ENCODE measurements around the gene CKS1B.

Gene CKS1B

GRCh38 chr1:154974102-154974807 lies at the start of gene CKS1B:
TSS of gene CKS1B (plus strand) at chr1:154974681. CDS start at chr1:154974746, 65 bp downstream.
- DNase-seq, result peak; percentile 100

- DNase-seq, result no peak
Measured at GRCh38 chr1:154925335-154926170, 48.9 kb upstream of the CKS1B start.

DNA sequence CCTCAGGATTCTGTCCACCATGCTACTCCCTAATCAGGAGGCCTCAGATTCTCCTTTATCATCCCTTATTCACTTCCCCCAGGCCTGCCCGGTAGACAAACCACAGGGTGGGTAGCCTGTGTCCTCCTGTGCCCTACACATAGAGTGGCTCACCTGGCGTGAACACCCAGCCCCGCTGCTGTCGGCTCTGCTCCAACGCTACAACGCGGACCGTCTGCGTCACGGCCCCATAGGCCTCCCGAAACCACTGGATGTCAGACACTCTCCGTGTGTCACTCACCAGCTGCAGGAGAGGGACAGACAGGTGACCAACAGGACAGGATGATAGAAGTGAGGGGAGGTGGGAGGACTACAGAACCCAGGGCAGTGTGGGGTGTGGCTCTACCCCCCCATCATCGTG lies 48.3 kb upstream of the CKS1B start:
- no peak for DNase-seq

DNA sequence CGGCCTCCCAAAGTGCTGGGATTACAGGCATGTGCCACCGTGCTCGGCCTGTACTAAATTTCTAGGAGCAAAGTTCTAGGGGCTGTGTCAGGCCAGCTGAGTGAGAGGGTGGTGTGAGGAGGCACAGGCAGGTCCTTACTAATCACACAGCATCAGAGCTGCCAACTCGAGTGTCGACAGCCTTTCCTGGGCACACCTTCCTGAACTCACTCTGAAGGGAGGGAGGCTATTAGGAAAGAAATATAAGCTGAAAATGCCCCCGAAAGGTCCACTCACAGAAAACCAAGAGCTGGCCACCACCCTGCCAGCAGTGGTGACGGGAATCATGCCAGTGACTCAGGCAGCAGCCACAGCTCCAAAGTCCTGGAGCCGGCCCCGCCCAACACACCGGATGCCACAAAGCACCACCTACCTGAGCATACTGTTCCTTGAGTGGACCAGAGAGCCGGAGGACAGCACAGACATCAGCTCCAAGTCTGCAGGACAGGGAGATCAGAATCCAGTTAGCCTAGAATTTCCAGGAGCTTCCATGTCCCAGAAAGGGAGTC lies 42.5 kb upstream of the CKS1B start:
- no peak for DNase-seq

DNA sequence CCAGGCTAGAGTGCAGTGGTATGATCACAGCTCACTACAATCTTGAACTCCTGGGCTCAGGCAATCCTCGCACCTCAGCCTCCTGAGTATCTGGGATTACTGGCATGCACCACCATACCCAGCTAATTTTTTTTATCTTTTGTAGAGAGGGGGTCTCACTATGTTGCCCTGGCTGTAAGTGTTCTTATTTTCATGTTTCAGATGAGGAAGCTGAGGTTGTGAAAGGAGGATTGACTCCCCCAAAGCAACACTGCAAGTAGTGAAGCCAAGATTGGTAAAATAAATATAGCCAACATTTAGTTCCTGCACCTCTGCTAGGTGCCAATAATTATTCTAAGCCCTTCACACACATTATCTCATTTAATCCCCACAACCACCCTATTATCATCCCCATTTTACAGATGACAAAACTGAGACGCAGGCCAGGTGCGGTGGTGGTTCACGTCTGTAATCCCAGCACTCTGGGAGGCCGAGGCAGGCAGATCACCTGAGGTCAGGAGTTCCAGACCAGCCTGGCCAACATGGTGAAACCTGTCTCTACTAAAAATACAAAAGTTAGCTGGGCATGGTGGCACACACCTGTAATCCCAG lies 40.0 kb upstream of the CKS1B start:
- no peak for DNase-seq

DNA sequence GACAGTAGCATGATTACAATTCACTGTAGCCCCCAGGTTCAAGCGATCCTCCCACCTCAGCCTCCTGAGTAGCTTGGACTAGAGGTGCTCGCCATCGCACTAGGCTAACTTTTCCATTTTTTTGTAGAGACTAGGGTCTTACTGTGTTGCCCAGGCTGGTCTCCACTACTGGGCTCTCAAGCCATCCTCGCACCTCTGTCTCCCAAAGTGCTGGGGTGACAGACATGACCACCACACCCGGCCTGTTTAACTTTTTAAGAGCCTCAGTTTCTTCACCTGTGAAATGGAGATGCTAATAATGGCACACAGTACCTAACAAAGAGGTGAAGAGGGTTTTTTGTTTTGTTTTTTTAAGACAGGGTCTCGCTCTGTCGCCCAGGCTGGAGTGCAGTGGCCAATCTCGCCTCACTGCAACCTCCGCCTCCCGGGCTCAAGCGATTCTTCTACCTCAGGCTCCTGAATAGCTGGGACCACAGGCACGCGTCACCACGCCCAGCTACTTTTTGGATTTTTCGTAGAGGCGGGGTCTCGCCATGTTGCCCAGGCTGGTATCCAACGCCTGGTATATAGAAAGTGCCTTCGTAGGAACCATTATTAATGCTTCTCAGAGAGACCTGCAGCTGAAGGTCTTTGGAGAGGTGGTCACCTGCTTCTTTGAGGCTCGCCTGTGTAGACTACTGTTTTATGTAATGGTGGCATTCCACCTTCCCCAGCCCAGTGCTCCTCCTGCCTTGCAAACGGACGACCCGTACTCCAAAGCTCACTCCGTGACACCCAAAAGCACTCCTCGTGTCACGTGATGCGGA lies 38.5 kb upstream of the CKS1B start:
- DNase-seq, result no peak

GRCh38 chr1:154936555-154937084 lies 37.9 kb upstream of the CKS1B start, which contains the start of gene PMVK:
TSS of gene PMVK (minus strand) at chr1:154936719. CDS start at chr1:154936685, 34 bp downstream.
- DNase-seq, result peak; percentile 98

GRCh38 chr1:154937085-154937987 lies 37.1 kb upstream of the CKS1B start:
- peak; percentile 98 for DNase-seq

GRCh38 chr1:154937988-154938386 lies 36.5 kb upstream of the CKS1B start:
- no peak for DNase-seq

DNA sequence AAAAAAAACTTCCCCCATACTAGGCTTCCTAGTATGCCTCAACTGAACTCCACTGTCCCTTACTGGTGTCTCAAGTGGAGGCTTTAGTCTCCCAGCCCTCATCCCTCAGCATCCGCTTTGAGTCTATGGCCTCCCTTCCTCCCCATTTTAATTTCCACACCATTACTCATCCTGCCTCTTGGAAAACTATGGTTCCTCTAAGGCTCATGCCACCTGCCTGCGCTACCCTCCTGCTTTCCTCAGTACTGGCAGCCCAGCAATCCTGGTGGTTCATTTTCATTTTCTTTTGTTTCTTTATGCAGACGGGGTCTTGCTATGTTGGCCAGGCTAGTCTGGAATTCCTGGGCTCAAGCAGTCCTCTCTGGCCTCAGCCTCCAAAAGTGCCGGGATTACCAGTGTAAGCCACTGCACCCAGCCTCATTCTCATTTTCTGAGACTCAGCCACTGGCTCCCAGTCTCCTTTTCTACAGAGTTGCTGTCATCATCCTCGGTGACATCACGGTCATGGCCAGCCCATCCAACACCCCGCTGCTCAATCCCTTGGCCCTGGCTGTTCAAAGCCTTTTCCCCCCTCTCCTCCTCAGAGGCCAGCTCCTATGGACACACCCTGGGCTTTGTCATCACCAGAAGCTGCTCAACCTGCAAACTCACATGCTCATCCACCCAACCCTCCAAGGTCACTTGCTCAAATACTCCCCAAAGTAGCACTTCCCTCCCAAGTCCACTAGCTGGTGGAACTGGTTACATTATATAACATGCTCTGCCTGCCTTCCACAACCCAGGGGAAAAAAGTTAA lies 35.7 kb upstream of the CKS1B start:
- no peak for DNase-seq

GRCh38 chr1:154940213-154940560 lies 34.3 kb upstream of the CKS1B start:
- DNase-seq, result no peak

GRCh38 chr1:154940651-154941194 lies 33.8 kb upstream of the CKS1B start:
- DNase-seq, result no peak

- no peak for DNase-seq
Measured at GRCh38 chr1:154941333-154942013, 33.0 kb upstream of the CKS1B start.

DNA sequence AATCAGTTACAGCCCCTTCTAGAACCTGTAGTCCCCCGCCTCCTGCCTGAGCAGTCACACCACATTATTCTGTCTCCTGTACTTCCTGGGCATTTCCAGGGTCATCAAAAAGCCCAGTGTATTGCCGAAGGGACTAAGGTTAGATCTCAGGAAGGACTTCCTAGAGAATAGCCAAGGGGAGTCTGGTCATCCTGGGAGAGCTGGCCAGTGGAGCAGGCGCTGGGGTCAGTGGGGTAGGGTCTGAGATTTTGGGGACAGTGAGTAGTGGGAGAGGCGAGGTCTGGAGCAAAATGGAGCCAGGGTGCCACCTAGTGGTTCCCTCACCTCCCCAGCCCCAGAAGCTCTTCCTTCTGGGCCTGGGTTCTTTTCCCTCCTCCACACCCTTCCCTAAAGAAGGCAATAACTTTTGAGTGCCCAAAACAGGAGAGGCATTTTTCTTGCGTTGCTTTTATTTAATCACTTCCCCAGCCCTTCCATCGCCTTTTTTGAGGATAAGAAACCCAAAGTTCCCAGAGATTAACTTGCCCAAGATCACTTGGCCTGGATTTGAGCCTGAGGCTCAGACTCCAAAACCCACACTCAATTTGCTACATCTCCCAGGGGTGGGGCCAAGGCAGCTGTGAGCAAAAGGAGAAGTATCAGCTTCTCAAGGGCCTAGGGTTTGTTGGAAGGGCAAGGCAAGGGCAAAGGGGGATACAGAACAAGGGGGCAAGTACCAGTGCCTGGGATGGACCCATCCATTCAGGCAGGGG lies 30.7 kb upstream of the CKS1B start:
- DNase-seq, result peak; percentile 45

DNA sequence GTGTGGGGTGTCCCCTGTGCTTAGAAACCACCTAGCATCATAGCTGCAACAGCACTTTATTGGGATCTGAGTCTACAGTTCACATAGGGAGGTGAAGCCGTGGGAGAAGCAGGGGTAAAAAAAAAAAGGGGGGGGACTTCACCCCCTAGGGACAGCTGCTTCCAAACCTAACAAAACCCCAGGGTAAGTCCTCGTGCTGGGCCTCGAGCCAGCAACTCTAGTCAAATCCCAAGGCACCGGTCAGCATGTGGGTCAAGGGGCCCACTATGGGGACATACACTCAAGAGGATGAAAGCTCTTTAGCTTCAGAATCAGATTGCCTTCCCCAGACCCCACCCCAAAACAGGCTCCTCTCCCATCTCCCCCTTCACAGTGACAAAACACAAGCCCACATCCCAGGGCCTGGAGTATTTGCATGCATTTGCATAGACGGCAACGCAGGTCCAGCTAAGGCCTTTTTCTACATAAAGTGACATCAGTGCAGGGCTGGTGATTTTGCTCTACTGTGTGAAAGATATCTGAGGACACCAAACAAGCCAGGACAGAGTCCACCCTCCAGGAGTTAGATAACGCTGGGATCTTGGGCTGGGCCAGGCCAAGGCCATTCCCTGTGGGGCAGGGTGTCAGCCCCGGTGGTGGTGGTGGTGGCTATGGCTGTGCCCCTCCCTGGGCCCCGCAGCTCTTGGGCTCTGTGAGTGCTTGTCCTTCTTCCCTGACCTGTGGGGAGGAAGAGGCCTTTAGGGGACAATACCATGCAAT lies 29.9 kb upstream of the CKS1B start:
- DNase-seq, result no peak

DNA sequence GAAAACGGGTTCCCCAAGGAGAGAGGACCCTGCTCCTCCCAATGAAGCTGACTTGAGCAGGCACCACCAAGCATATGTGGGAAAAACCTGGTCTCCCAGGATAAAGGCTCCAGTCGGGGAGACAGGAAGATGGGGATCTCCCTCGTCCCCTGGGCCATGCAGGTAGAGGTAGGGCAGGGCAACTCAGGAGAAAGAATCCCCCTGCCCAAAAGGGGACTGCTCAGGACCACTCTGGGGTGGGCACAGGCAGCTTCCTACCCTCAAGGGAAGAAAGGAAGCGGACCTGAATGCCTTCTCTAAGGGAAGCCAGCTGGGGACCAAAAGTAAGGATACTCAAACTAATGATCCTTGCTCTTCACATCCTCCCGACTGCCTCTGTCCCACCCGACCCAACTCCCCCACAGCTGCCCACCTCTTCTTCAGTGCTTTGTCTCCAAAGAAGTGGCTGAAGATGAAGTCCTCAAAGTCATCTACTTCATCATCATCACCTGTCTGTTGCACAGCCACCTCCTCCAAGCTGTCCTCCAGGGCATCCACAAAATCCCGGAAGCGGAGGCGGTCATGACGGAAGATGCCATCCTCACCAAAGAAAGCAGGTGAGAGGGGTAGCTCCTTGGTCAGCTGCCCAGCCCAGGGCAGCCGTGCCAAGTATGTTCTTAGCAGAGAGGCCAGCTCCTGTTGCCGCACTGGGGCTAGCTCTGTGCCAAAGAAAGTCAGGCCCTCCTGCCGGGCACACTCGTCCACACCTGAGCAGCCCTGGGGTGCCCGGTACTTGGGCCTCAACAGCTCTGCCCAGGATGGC lies 29.1 kb upstream of the CKS1B start:
- no peak for DNase-seq
